Prostate gland (tissue), 2 donors: ENCODE measurements around the gene MREG.

Experiments
- POLR2A ChIP-seq: fragments of 450-650 bp; IDR thresholded peaks from one replicate; pipeline ENCODE4 v1.6.1; 2016; ENCODE audit warnings: antibody characterized with exemption, mild to moderate bottlenecking
- TF ChIP-seq, protein P1 (sequence below), 4 experiments: fragments of 200-600 bp in 2 of 4; fragments of 450-650 bp in 2 of 4; sonication (generic) in 2 of 4; IDR thresholded peaks; 1 replicate in 3 of 4; 2 replicates in 1 of 4; pipeline ENCODE4 v1.5.1; 2016 to 2019; ENCODE audit warnings: antibody characterized with exemption in 4 of 4, mild to moderate bottlenecking in 2 of 4, moderate library complexity in 2 of 4

DNA sequence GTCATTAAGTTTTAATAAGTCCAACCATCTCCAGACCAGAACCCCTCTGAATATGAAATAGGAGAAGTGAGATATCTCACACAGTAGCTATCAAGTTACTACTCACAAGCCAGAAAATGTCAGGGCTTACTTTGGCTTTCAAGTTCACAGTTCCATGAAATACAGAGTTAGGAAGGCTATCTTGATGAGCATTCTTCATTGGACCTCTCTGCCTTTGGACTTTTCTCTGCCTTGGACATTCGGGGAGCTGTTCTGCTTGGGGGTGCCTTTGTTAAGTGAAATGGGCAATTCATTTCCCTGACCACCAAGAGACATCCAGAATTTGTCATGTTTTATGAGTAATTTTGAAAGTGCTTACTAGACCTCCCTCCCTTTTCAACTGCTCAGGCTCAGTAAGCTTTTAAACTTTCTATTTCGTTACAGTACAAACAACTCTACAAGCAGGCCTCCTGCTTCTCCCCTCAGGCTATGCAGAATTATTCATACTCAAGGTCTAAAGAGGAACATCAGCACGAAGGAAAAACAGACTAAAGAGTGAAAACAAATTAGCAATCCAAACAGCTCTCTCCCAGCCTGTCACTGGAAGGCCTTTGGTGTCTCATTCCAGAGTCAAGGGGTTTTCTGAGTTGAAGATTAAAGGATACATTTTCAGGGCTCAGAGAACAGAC lies 95.3 kb downstream of the MREG start:
- TF ChIP-seq, protein P1, sequence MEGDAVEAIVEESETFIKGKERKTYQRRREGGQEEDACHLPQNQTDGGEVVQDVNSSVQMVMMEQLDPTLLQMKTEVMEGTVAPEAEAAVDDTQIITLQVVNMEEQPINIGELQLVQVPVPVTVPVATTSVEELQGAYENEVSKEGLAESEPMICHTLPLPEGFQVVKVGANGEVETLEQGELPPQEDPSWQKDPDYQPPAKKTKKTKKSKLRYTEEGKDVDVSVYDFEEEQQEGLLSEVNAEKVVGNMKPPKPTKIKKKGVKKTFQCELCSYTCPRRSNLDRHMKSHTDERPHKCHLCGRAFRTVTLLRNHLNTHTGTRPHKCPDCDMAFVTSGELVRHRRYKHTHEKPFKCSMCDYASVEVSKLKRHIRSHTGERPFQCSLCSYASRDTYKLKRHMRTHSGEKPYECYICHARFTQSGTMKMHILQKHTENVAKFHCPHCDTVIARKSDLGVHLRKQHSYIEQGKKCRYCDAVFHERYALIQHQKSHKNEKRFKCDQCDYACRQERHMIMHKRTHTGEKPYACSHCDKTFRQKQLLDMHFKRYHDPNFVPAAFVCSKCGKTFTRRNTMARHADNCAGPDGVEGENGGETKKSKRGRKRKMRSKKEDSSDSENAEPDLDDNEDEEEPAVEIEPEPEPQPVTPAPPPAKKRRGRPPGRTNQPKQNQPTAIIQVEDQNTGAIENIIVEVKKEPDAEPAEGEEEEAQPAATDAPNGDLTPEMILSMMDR (IDR thresholded peaks at IDR 0.05) = no peak
- TF ChIP-seq POLR2A = no peak
